Fibroblast of lung (primary cell): ENCODE data around the gene SREK1IP1.

Source experiments
- EZH2 ChIP-seq: IDR thresholded peaks from 2 replicates; pipeline ENCODE4 v1.5.1; 2012; ENCODE audit warnings: low read length, control low read depth, mild to moderate bottlenecking; ENCODE audit errors: missing control alignments
- TF ChIP-seq, protein P1 (sequence below), 2 donors: IDR thresholded peaks in 1 of 2; conservative IDR thresholded peaks in 1 of 2; 1 replicate in 1 of 2; 2 replicates in 1 of 2; pipeline ENCODE4 v1.5.1; 2011 to 2012; ENCODE audit warnings: low read length in 2 of 2, control low read depth in 1 of 2, inconsistent platforms in 1 of 2, low read depth in 1 of 2, mild to moderate bottlenecking in 1 of 2

GRCh38 chr5:64807520-64807919 is 39.0 kb upstream of the SREK1IP1 start:
- TF ChIP-seq, protein P1, sequence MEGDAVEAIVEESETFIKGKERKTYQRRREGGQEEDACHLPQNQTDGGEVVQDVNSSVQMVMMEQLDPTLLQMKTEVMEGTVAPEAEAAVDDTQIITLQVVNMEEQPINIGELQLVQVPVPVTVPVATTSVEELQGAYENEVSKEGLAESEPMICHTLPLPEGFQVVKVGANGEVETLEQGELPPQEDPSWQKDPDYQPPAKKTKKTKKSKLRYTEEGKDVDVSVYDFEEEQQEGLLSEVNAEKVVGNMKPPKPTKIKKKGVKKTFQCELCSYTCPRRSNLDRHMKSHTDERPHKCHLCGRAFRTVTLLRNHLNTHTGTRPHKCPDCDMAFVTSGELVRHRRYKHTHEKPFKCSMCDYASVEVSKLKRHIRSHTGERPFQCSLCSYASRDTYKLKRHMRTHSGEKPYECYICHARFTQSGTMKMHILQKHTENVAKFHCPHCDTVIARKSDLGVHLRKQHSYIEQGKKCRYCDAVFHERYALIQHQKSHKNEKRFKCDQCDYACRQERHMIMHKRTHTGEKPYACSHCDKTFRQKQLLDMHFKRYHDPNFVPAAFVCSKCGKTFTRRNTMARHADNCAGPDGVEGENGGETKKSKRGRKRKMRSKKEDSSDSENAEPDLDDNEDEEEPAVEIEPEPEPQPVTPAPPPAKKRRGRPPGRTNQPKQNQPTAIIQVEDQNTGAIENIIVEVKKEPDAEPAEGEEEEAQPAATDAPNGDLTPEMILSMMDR (conservative IDR thresholded peaks at IDR 0.05 in 1 of 2, IDR thresholded peaks at IDR 0.05 in 1 of 2; ENCODE audit: low read depth in 1 of 2, low read length in 2 of 2): no peak
- no peak for TF ChIP-seq EZH2
